ENCODE data around the gene CHST15. TPM values are rescaled to one million over a fixed set of nuclear protein-coding genes. Genes with fewer than 3 reads are reported as not detected.

The CHST15 gene
- total RNA-seq, 1 donor from 2014 or later: 1.5 TPM

- Mint-ChIP-seq H3K27ac (ENCODE audit: unreplicated experiment) (no peak overlapping the region), H3K4me1 (no peaks in the 10 kb centered on the region), H3K27me3 (ENCODE audit: low read depth) (peaks cover 19% of the 10 kb centered on the region), H3K9me3 (no peaks in the 10 kb centered on the region), H3K4me3 (no peak overlapping the region), H3K36me3 (ENCODE audit: low read depth) (no peaks in the 10 kb centered on the region)
- no peak for TF ChIP-seq CTCF (conservative IDR thresholded peaks at IDR 0.05)
- DNase-seq (ENCODE audit: low read depth, low spot score): no peak
These were observed 64.5 kb downstream of the CHST15 start for GRCh38 chr10:124028700-124029480.

GRCh38 chr10:124027651-124028050 is 65.7 kb downstream of the CHST15 start:
- no peak for DNase-seq (ENCODE audit: low read depth, low spot score)
- TF ChIP-seq CTCF (conservative IDR thresholded peaks at IDR 0.05): no peak
- Mint-ChIP-seq H3K4me1 (no peaks in the 10 kb centered on the region), H3K27me3 (ENCODE audit: low read depth) (peaks cover 28% of the 10 kb centered on the region), H3K4me3 (no peak overlapping the region), H3K27ac (ENCODE audit: unreplicated experiment) (no peak overlapping the region), H3K9me3 (no peaks in the 10 kb centered on the region), H3K36me3 (ENCODE audit: low read depth) (no peaks in the 10 kb centered on the region)

GRCh38 chr10:124027031-124027611 is 66.3 kb downstream of the CHST15 start:
- DNase-seq (ENCODE audit: low read depth, low spot score): no peak
- TF ChIP-seq CTCF (conservative IDR thresholded peaks at IDR 0.05): no peak
- H3K4me3 Mint-ChIP-seq: no peak overlapping the region
- H3K36me3 Mint-ChIP-seq (ENCODE audit: low read depth): no peaks in the 10 kb centered on the region
- H3K27ac Mint-ChIP-seq (ENCODE audit: unreplicated experiment): no peak overlapping the region
- peaks cover 33% of the 10 kb centered on the region for H3K27me3 Mint-ChIP-seq (ENCODE audit: low read depth)
- no peaks in the 10 kb centered on the region for H3K4me1 Mint-ChIP-seq
- no peaks in the 10 kb centered on the region for H3K9me3 Mint-ChIP-seq

GRCh38 chr10:124026589-124026939 is 66.8 kb downstream of the CHST15 start:
- no peak for DNase-seq (ENCODE audit: low read depth, low spot score)

More at GRCh38 chr10:124026589-124026939, 66.8 kb downstream of the CHST15 start:
- Mint-ChIP-seq H3K4me1 (peaks cover 4% of the 10 kb centered on the region), H3K27me3 (ENCODE audit: low read depth) (peaks cover 38% of the 10 kb centered on the region), H3K9me3 (no peaks in the 10 kb centered on the region), H3K36me3 (ENCODE audit: low read depth) (no peaks in the 10 kb centered on the region), H3K4me3 (no peak overlapping the region), H3K27ac (ENCODE audit: unreplicated experiment) (no peak overlapping the region)
- no peak for TF ChIP-seq CTCF (conservative IDR thresholded peaks at IDR 0.05)
